Measurements from ENCODE around the gene PSMB11. TPM values are rescaled to one million over a fixed set of nuclear protein-coding genes. Genes with fewer than 3 reads are reported as not detected.

Gene PSMB11
- total RNA-seq, 1 experiment from 2014 or later, result not detected

- Mint-ChIP-seq H3K9me3 (no peaks in the 10 kb centered on the region), H3K4me3 (no peak overlapping the region), H3K36me3 (ENCODE audit: insufficient read depth in 1 of 3, low read depth in 3 of 3) (peaks cover 34 to 84% (median 75%) of the 10 kb centered on the region in 3 experiments; a peak in 6 of 7 replicates), H3K27ac (no peak overlapping the region), H3K27me3 (ENCODE audit: low read depth) (no peaks in the 10 kb centered on the region; the same call in 1 of the 2 replicates), H3K4me1 (peaks cover 21 to 23% of the 10 kb centered on the region in 2 experiments)
- no peaks in the 10 kb centered on the region for H3K4me1 ChIP-seq (ENCODE audit: insufficient read depth, low read length)
- no peak overlapping the region for H3T11ph ChIP-seq (ENCODE audit: low read length)
- H2BK20ac ChIP-seq (ENCODE audit: low read depth, low read length, poor library complexity, severe bottlenecking), result no peak overlapping the region
- no peak overlapping the region for H3K18ac ChIP-seq (ENCODE audit: insufficient read length, low read depth, low read length)
- no peak overlapping the region for H2BK5ac ChIP-seq (ENCODE audit: insufficient read length, low read length)
- H2BK120ac ChIP-seq (ENCODE audit: low read depth, low read length, poor library complexity, severe bottlenecking), result no peak overlapping the region
- H3K4me2 ChIP-seq (ENCODE audit: insufficient read depth, insufficient read length, low read length), result no peak overlapping the region
- no peak for DNase-seq
- H3K79me1 ChIP-seq (ENCODE audit: insufficient read depth, low read depth, low read length, poor library complexity, severe bottlenecking), result no peaks in the 10 kb centered on the region
- H3K9me3 ChIP-seq (ENCODE audit: control insufficient read depth, low read depth, low read length), result no peaks in the 10 kb centered on the region
- WGBS (ENCODE audit: extremely low coverage, insufficient read length, low lambda C conversion rate), result no CpG with 5 or more reads among the region's 1 CpG
- TF ChIP-seq, protein P1, sequence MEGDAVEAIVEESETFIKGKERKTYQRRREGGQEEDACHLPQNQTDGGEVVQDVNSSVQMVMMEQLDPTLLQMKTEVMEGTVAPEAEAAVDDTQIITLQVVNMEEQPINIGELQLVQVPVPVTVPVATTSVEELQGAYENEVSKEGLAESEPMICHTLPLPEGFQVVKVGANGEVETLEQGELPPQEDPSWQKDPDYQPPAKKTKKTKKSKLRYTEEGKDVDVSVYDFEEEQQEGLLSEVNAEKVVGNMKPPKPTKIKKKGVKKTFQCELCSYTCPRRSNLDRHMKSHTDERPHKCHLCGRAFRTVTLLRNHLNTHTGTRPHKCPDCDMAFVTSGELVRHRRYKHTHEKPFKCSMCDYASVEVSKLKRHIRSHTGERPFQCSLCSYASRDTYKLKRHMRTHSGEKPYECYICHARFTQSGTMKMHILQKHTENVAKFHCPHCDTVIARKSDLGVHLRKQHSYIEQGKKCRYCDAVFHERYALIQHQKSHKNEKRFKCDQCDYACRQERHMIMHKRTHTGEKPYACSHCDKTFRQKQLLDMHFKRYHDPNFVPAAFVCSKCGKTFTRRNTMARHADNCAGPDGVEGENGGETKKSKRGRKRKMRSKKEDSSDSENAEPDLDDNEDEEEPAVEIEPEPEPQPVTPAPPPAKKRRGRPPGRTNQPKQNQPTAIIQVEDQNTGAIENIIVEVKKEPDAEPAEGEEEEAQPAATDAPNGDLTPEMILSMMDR (conservative IDR thresholded peaks at IDR 0.05), result no peak
- H4K5ac ChIP-seq (ENCODE audit: insufficient read length, low read depth, low read length), result no peak overlapping the region
- no peak overlapping the region for H3K56ac ChIP-seq (ENCODE audit: insufficient read length, low read depth, low read length)
- no peak overlapping the region for H3K4ac ChIP-seq (ENCODE audit: low read depth, low read length)
- no peak overlapping the region for H2BK12ac ChIP-seq (ENCODE audit: insufficient read length, low read depth, low read length)
- no peak overlapping the region for H3K14ac ChIP-seq (ENCODE audit: insufficient read depth, low read length)
- no peak overlapping the region for H3K27ac ChIP-seq (ENCODE audit: insufficient read length, low read depth, low read length)
- H4K91ac ChIP-seq (ENCODE audit: insufficient read length, low read depth, low read length), result no peak overlapping the region
- H3K9ac ChIP-seq (ENCODE audit: extremely low read depth, insufficient read length, low read length), result no peak overlapping the region
- H2AFZ ChIP-seq (ENCODE audit: low read length), result no peak overlapping the region
- peaks cover 12% of the 10 kb centered on the region for H3K23me2 ChIP-seq (ENCODE audit: insufficient read length, low read depth, low read length, poor library complexity, severe bottlenecking)
- no peak overlapping the region for H2BK15ac ChIP-seq (ENCODE audit: low read depth, low read length)
- no peak overlapping the region for H2AK5ac ChIP-seq (ENCODE audit: insufficient read length, low read length)
- peaks cover 5% of the 10 kb centered on the region; the same call in 1 of the 2 replicates for H3K79me2 ChIP-seq (ENCODE audit: insufficient read depth, low read length)
- H3K27me3 ChIP-seq (ENCODE audit: insufficient read depth, low read length), result no peaks in the 10 kb centered on the region
- H4K8ac ChIP-seq (replicated peaks; ENCODE audit: insufficient read length, low read depth, low read length), result no peak overlapping the region
- H3K23ac ChIP-seq (ENCODE audit: insufficient read length, low read depth, low read length), result no peak overlapping the region
- H4K20me1 ChIP-seq (ENCODE audit: control insufficient read depth, insufficient read depth, insufficient read length), result no peaks in the 10 kb centered on the region
These were observed 32.9 kb downstream of the PSMB11 start for GRCh38 chr14:23074906-23075305.
